ENCODE results near the gene CD320.

The CD320 gene

DNA sequence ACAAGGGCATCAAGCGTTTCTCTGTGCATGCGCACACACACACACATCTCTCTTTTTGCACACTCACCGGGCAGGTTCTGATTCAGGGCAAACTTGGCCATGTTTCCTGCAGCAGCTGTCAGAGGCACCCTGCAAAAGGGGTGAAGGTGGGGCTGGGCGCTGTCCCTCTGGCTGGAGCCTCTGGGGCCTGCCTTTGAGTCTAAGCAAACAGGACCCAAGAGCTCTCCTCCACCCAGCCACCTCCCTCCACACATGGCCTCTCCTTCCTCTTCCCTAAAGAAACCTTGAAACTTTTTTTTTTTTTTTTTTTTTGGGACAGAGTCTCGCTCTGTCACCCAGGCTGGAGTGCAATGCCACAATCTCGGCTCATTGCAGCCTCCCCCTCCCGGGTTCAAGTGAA is 29.6 kb upstream of the CD320 start:
- no peak for TF ChIP-seq CTCF (IDR thresholded peaks at IDR 0.05; ENCODE audit: control extremely low read depth, extremely low read depth, low read depth, missing control alignments)
- ChIA-PET CTCF (no interaction called here), POLR2A (interaction anchor here (0.7 kb wide), 1 partner anchor 206 kb away, joined by 5 read pairs; no protein-coding TSS in a partner anchor)
- DNase-seq (ENCODE audit: extremely low spot score), result no peak

- no peak for TF ChIP-seq CTCF (IDR thresholded peaks at IDR 0.05; ENCODE audit: control extremely low read depth, extremely low read depth, low read depth, missing control alignments)
- CTCF ChIA-PET, result no interaction called here
- POLR2A ChIA-PET, result interaction anchor here (0.7 kb wide), 1 partner anchor 112 kb away, joined by 5 read pairs; no protein-coding TSS in a partner anchor
- DNase-seq (ENCODE audit: extremely low spot score), result no peak
These were observed 28.5 kb upstream of the CD320 start for GRCh38 chr19:8336660-8337059.

DNA sequence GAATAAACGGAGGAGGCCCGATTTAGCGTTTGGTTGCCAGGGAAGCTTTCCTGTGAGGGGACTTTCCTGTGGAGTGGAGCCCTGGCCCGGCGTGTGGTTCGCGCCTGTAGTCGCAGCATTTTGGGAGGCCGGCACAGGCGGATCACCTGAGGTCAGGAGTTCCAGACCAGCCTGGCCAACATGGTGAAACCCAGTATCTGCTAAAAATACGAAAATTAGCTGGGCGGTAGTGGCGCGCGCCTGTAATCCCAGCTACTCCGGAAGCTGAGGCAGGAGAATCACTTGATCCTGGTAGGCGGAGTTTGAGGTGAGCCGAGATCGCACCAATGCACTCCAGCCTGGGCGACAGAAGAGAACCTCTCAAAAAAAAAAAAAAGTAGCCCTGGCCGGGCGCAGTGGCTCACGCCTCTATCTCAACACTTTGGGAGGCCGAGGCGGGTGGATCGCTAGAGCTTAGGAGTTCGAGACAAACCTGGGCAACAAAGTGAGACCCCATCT is 28.0 kb upstream of the CD320 start:
- POLR2A ChIA-PET, result interaction anchor here (0.7 to 2.1 kb wide), 2 partner anchors 13 to 113 kb away, joined by 5 to 16 read pairs; no protein-coding TSS in a partner anchor
- no peak for DNase-seq (ENCODE audit: extremely low spot score)
- TF ChIP-seq CTCF (IDR thresholded peaks at IDR 0.05; ENCODE audit: control extremely low read depth, extremely low read depth, low read depth, missing control alignments), result no peak
- CTCF ChIA-PET, result no interaction called here

GRCh38 chr19:8335343-8336071 is 27.3 kb upstream of the CD320 start:
- DNase-seq (ENCODE audit: extremely low spot score), result peak; percentile 37
- TF ChIP-seq CTCF (IDR thresholded peaks at IDR 0.05; ENCODE audit: control extremely low read depth, extremely low read depth, low read depth, missing control alignments), result no peak
- CTCF ChIA-PET, result interaction anchor here (2.2 kb wide), 1 partner anchor 18 kb away, joined by 17 read pairs; no protein-coding TSS in a partner anchor
- POLR2A ChIA-PET, result interaction anchor here (0.8 to 2.1 kb wide), 2 partner anchors 12 to 14 kb away, joined by 3 to 16 read pairs; partner anchors contain the start of gene RPS28

GRCh38 chr19:8334458-8335342 is 26.5 kb upstream of the CD320 start:
- TF ChIP-seq CTCF (IDR thresholded peaks at IDR 0.05; ENCODE audit: control extremely low read depth, extremely low read depth, low read depth, missing control alignments), result no peak
- DNase-seq (ENCODE audit: extremely low spot score), result peak; percentile 62
- CTCF ChIA-PET, result interaction anchor here (1.4 to 2.2 kb wide), 2 partner anchors 11 to 19 kb away, joined by 4 to 17 read pairs; no protein-coding TSS in a partner anchor
- POLR2A ChIA-PET, result interaction anchor here (0.5 to 2.1 kb wide), 3 partner anchors 10 to 13 kb away, joined by 3 to 16 read pairs (median 3); partner anchors contain the start of gene RPS28

Measured in GM10248 (cell line).